Measurements from ENCODE around the gene KRT15. TPM values are rescaled to one million over a fixed set of nuclear protein-coding genes. Genes with fewer than 3 reads are reported as not detected.

KRT15 gene
- total RNA-seq, 1 experiment from 2014 or later: 82.2 TPM

GRCh38 chr17:41520821-41521521 is 2.3 kb upstream of the KRT15 start:
- no peak overlapping the region for H3K4me3 ChIP-seq
- H3K36me3 ChIP-seq: peaks cover 14% of the 10 kb centered on the region
- DNase-seq: peak; percentile 95
- no peaks in the 10 kb centered on the region for H3K27me3 ChIP-seq
- H3K9me3 ChIP-seq: no peaks in the 10 kb centered on the region

DNA sequence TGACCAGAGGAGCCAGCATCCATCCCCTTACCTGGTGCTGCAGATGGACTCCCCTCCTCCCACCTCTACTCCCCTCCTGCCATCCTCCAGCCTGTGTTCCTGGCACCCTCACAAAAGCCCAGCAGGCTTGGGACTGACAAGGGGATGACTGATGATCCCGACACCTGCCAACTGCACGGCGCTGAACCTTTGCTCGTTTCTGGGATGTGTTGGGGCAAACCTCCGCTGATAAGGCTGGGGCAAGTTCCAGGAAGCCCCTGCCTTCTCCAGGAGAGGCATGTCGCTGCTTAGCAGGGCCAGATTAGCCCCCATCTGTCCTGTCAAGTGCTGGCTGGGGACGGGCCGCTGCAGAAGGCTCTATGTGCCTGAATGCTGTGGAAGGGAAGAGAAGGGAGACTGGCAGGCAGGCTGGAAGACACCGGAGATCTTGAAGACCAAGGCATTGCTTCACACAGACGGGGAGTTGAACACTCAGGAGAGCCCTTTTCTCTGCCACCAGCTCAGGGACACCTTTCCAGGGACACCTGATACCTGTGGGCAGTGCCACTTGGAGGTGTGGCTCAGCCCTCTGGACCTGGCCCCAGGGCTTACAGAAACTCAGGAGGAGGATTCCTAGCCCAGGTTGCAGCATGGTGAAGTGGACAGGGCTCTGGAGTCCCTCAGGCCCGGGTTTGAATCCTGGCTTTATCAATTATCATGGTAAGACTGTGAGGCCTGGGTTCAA is 973 bp upstream of the KRT15 start:
- Histone ChIP-seq H3K36me3 (peaks cover 27% of the 10 kb centered on the region), H3K4me3 (no peak overlapping the region)
- DNase-seq: peak; percentile 85

DNA sequence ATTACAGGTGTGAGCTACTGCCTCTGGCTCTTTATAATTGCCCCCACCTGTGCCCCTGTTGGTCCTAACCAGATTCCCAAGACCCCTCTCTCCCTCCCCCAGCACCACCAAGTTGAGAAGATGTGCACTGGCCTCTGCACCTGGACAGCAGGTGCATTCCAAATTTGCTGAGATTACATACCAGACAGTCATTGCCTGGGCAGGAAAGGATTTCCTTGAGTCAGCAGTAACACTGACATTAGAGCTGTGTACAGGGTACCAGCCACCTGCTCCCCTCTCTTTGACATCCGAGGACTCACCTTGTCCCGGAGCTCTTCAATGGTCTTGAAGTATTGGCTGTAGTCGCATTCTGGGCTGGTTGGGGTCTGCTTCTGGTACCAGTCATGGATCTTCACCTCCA is 659 bp downstream of the KRT15 start:
- H3K9me3 ChIP-seq: no peaks in the 10 kb centered on the region
- H3K36me3 ChIP-seq: peaks cover 40% of the 10 kb centered on the region
- no peak for DNase-seq
- H3K4me3 ChIP-seq: peak overlapping the region; percentile 31
- no peaks in the 10 kb centered on the region for H3K27me3 ChIP-seq

More for the DNA sequence above, 973 bp upstream of the KRT15 start:
- Histone ChIP-seq H3K27me3 (no peaks in the 10 kb centered on the region), H3K9me3 (no peaks in the 10 kb centered on the region)

- Histone ChIP-seq H3K9me3 (no peaks in the 10 kb centered on the region), H3K36me3 (peaks cover 43% of the 10 kb centered on the region), H3K27me3 (no peaks in the 10 kb centered on the region), H3K4me3 (peak overlapping the region; percentile 31)
- DNase-seq: no peak
Observed at GRCh38 chr17:41516830-41517283, 1.8 kb downstream of the KRT15 start.

DNA sequence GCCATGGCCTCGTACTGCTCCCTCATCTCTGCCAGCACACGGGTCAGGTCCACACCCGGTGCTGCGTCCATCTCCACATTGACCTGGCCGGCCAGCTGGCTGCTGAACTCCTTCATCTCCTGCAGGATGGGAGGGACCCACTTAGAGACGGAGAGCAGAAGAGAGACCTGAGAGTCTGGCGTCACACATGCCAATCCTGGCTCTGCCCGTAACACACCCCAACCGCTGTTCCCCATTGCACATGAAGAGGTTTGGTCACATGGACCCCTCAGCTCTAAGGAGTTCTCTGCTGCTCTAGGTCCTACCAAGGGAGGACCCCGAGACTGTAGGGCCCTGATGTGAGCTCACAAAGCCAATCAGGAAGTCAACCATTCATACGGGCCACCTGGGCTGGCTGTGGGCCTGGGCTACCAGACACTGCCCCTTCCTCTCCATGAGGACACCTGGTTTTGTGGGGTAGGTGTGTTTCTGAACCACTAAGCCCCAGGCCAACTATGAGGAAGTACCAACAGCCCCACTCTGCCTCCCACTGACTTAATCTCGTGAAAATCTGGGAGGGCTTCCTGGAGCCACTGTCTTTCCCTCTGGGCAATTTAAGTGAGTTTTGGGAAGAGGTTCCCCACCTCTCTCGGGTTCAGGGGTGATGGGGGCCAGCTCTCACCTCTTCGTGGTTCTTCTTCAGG is 2.4 kb downstream of the KRT15 start:
- Histone ChIP-seq H3K9me3 (no peaks in the 10 kb centered on the region), H3K36me3 (peaks cover 43% of the 10 kb centered on the region), H3K27me3 (no peaks in the 10 kb centered on the region), H3K4me3 (no peak overlapping the region; the same call in 1 of the 2 replicates)
- DNase-seq: no peak

GRCh38 chr17:41513168-41513547 is 5.5 kb downstream of the KRT15 start:
- Histone ChIP-seq H3K27me3 (no peaks in the 10 kb centered on the region), H3K4me3 (no peak overlapping the region), H3K9me3 (no peaks in the 10 kb centered on the region; the same call in 1 of the 2 replicates), H3K36me3 (peaks cover 43% of the 10 kb centered on the region)
- no peak for DNase-seq

DNA sequence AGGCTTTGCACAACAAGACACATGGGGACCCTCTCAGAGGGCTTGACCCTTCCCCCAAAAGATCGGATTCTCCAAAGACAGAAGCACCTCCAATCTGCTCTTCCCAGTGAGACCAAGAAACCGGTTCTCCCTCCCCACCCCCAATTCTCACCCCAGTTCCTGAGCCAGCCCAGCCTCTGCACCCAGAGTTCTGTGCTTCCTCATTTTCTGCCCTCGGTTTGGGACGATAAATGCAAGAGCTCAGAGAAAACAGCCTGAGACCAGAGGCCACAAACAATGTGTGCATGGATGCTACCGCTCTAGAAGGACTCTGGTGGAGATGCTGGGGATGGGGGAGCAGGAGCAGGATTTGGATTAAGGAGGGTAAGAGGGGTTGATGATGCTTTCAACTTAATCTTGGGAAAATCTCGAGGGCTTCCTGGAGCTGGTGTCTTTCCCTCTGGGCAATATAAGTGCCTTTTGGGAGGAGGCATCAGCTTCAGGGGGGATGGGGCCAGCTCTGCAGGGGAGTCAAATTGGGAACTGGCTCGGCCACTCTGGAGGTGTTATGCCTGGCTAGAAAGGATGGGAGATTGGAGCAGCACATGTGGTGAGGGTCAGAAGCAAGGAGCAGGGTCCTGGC is 6.0 kb downstream of the KRT15 start:
- no peak for DNase-seq
- Histone ChIP-seq H3K27me3 (no peaks in the 10 kb centered on the region), H3K9me3 (no peaks in the 10 kb centered on the region; the same call in 1 of the 2 replicates), H3K36me3 (peaks cover 41% of the 10 kb centered on the region), H3K4me3 (no peak overlapping the region)

DNA sequence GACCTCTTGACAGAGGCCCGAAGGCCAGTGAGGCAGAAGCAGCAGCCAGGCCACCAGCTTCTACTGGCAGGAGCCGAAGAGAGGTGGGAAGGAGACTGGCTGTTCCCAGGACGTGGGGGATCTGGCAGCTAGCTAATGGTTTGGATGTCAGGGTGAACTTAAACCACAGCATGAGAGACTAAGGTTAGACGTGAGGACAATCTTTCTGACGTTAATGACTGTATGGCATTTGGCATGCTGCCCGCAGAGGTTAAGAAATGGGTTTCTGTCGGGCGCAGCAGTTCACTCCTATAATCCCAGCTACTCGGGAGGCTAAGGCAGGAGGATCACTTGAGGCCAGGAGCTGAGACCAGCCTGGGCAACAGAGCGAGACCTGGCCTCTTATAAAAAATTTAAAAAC is 7.0 kb downstream of the KRT15 start:
- H3K4me3 ChIP-seq: no peak overlapping the region
- H3K36me3 ChIP-seq: peaks cover 36% of the 10 kb centered on the region
- H3K9me3 ChIP-seq: no peaks in the 10 kb centered on the region; the same call in 1 of the 2 replicates
- DNase-seq: no peak
- no peaks in the 10 kb centered on the region for H3K27me3 ChIP-seq

DNA sequence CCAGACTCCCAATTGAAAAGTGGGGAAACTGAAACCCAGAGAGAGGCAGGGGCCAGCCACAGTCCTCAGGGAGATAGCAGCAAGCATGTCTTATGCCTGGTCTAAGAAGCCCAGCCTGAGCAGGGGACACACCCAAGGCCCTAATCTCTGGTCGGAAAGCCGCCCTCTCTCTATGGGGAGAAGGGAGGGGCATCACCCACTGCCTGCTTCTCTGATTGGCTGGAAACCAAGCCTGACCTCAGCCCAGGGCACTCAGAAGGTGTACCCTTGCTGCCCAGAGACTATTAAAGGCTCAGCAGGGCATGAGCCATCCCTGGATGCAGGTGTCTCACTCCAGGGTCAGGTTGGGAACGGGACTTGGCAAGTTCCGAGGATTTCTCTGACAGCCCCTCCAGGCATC is 7.6 kb downstream of the KRT15 start:
- peaks cover 30% of the 10 kb centered on the region for H3K36me3 ChIP-seq
- no peaks in the 10 kb centered on the region for H3K27me3 ChIP-seq
- DNase-seq: no peak
- H3K9me3 ChIP-seq: no peaks in the 10 kb centered on the region; the same call in 1 of the 2 replicates
- H3K4me3 ChIP-seq: no peak overlapping the region

GRCh38 chr17:41510251-41511065 is 8.2 kb downstream of the KRT15 start:
- Histone ChIP-seq H3K27me3 (no peaks in the 10 kb centered on the region), H3K36me3 (peaks cover 24% of the 10 kb centered on the region), H3K4me3 (no peak overlapping the region), H3K9me3 (no peaks in the 10 kb centered on the region; the same call in 1 of the 2 replicates)
- DNase-seq: no peak

- Histone ChIP-seq H3K9me3 (no peaks in the 10 kb centered on the region; the same call in 1 of the 2 replicates), H3K27me3 (no peaks in the 10 kb centered on the region), H3K4me3 (no peak overlapping the region), H3K36me3 (no peaks in the 10 kb centered on the region)
- no peak for DNase-seq
Observed at GRCh38 chr17:41507315-41507880, 11.3 kb downstream of the KRT15 start.

DNA sequence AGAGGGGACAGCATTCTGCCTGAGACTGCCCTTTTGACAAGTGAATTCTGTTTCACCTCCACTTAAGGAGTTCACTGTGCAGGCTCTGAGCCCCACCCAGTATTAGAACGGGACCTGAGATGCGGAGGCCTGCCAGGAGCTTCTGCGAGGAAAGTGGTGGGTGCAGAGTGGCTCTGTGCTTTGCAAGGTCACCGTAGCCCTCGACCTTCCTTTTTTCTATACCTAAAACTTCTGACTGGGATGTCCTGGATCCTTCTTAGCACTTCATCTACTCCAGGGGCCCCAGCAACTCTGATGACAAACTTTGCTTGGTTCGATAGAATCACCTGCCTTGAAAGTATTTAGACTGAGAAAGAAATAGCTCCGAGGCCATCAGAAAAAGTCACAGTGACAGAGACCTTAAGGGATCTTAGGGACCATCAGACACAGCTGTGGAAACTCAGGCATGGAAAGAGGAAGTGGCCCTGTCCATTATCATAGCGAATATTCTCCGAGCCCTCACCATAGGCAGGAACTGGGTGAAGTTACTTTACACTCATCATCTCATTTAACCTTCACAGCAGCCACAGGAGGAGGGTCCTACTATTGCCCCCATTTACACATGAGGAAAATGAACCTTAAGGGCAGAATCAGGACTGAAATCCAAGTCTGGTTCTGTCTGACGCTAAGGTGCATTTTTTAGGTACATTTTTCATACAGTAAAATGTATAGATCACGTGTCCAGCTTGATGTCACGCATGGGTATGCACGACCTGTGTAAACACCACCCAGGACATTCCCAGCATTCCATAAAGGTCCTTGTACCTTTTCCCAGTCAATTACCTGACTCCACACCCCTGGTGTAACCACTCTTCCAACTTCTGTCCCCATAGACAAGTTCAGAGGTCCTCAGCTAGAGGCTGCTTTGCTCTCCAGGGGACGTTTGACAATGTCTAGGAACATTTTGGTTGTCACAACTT is 12.6 kb downstream of the KRT15 start:
- DNase-seq: no peak
- Histone ChIP-seq H3K27me3 (no peaks in the 10 kb centered on the region), H3K9me3 (no peaks in the 10 kb centered on the region; the same call in 1 of the 2 replicates), H3K4me3 (no peak overlapping the region), H3K36me3 (no peaks in the 10 kb centered on the region)

- Histone ChIP-seq H3K9me3 (no peaks in the 10 kb centered on the region; the same call in 1 of the 2 replicates), H3K36me3 (no peaks in the 10 kb centered on the region), H3K27me3 (no peaks in the 10 kb centered on the region), H3K4me3 (no peak within 1 kb of the TSS)
- no peak for DNase-seq
Observed at GRCh38 chr17:41505007-41505808, 13.5 kb downstream of the KRT15 start, which contains the start of gene KRT13. TSS of gene KRT13 (minus strand) at chr17:41505612. CDS start at chr17:41505550, 62 bp downstream.

All from MG63 (cell line).